Measurements from ENCODE around the gene SLX4. TPM values are rescaled to one million over a fixed set of nuclear protein-coding genes. Genes with fewer than 3 reads are reported as not detected.

The SLX4 gene
- total RNA-seq, 1 experiment from 2014 or later: 7.0 TPM

DNA sequence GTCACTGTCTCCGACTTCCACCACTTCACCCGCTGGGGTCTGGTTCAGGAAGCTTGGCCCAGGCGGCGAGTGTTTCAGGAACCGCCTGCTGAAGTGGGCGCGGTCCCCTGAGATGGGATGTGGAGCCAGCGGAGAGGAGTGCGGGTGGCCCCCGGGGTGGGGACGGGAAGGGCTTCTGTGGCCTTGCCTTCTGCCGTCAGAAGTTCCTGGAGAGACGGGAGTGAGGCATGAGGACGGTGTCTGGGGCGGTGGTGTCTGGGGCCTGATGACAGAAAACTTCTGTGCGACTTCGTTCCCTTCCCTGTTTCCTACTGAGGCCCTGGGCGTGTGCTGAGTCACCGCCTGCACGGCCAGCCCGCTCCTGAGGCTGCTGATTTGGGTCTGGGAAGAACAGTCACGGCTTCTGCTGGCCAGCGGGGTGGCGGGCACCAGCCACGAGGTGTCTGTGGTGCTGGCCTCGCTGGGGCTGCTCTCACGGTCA is 21.9 kb downstream of the SLX4 start:
- no peaks in the 10 kb centered on the region for H3K27me3 ChIP-seq (ENCODE audit: insufficient read depth, low read length)
- no peak for DNase-seq (ENCODE audit: low read depth, low spot score)
- no peak for ATAC-seq
- no peaks in the 10 kb centered on the region for H3K9me2 ChIP-seq (ENCODE audit: insufficient read depth)
- intact Hi-C loops (cut with micrococcal nuclease): no loop called here
- H3K9ac ChIP-seq (ENCODE audit: low read length): no peak overlapping the region
- H3K36me3 ChIP-seq (ENCODE audit: control insufficient read depth in 1 of 2, insufficient read depth in 2 of 2, low read length in 2 of 2): no peaks in the 10 kb centered on the region; a peak in 1 of 4 replicates
- H3K9me3 ChIP-seq (ENCODE audit: control insufficient read depth in 1 of 2, insufficient read depth in 1 of 2, low read depth in 1 of 2, low read length in 2 of 2): no peaks in the 10 kb centered on the region
- no peaks in the 10 kb centered on the region for H4K20me1 ChIP-seq (ENCODE audit: insufficient read depth)
- BruUV-seq (replicated peaks): no TSS peak
- ChIA-PET RAD21 (ENCODE audit: low non-redundant PET in 1 of 2, low total read pairs in 2 of 2, uncharacterized antibody in 2 of 2, unreplicated experiment in 2 of 2) (no interaction called here), CTCF (no interaction called here), POLR2A (no interaction called here)
- H3K79me2 ChIP-seq (ENCODE audit: insufficient read depth, low read length): no peaks in the 10 kb centered on the region
- peaks cover 0 to 4% of the 10 kb centered on the region in 2 experiments; a peak in 1 of 4 replicates for H3K4me1 ChIP-seq (ENCODE audit: control insufficient read depth in 1 of 2, insufficient read depth in 2 of 2, low read length in 2 of 2)
- no peak overlapping the region for H2AFZ ChIP-seq (ENCODE audit: low read depth, low read length, poor library complexity, severe bottlenecking)
- no peak overlapping the region for H3K27ac ChIP-seq (ENCODE audit: low read depth, low read length)
- no peak overlapping the region for H3K4me3 ChIP-seq (replicated peaks in 1 of 2; ENCODE audit: low read depth in 1 of 2, low read length in 2 of 2)
- TF ChIP-seq, protein P1, sequence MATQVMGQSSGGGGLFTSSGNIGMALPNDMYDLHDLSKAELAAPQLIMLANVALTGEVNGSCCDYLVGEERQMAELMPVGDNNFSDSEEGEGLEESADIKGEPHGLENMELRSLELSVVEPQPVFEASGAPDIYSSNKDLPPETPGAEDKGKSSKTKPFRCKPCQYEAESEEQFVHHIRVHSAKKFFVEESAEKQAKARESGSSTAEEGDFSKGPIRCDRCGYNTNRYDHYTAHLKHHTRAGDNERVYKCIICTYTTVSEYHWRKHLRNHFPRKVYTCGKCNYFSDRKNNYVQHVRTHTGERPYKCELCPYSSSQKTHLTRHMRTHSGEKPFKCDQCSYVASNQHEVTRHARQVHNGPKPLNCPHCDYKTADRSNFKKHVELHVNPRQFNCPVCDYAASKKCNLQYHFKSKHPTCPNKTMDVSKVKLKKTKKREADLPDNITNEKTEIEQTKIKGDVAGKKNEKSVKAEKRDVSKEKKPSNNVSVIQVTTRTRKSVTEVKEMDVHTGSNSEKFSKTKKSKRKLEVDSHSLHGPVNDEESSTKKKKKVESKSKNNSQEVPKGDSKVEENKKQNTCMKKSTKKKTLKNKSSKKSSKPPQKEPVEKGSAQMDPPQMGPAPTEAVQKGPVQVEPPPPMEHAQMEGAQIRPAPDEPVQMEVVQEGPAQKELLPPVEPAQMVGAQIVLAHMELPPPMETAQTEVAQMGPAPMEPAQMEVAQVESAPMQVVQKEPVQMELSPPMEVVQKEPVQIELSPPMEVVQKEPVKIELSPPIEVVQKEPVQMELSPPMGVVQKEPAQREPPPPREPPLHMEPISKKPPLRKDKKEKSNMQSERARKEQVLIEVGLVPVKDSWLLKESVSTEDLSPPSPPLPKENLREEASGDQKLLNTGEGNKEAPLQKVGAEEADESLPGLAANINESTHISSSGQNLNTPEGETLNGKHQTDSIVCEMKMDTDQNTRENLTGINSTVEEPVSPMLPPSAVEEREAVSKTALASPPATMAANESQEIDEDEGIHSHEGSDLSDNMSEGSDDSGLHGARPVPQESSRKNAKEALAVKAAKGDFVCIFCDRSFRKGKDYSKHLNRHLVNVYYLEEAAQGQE (IDR thresholded peaks at IDR 0.05; ENCODE audit: low read depth): no peak
- TF ChIP-seq POLR2AphosphoS5 (IDR thresholded peaks at IDR 0.05; ENCODE audit: low read depth, low read length): no peak
- TF ChIP-seq, protein P2, sequence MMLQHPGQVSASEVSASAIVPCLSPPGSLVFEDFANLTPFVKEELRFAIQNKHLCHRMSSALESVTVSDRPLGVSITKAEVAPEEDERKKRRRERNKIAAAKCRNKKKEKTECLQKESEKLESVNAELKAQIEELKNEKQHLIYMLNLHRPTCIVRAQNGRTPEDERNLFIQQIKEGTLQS (IDR thresholded peaks at IDR 0.05): no peak
- no peak for TF ChIP-seq SRF (IDR thresholded peaks at IDR 0.05; ENCODE audit: low read depth)
- TF ChIP-seq SIN3A (IDR thresholded peaks at IDR 0.05; ENCODE audit: low read depth): no peak
- TF ChIP-seq, protein P3, sequence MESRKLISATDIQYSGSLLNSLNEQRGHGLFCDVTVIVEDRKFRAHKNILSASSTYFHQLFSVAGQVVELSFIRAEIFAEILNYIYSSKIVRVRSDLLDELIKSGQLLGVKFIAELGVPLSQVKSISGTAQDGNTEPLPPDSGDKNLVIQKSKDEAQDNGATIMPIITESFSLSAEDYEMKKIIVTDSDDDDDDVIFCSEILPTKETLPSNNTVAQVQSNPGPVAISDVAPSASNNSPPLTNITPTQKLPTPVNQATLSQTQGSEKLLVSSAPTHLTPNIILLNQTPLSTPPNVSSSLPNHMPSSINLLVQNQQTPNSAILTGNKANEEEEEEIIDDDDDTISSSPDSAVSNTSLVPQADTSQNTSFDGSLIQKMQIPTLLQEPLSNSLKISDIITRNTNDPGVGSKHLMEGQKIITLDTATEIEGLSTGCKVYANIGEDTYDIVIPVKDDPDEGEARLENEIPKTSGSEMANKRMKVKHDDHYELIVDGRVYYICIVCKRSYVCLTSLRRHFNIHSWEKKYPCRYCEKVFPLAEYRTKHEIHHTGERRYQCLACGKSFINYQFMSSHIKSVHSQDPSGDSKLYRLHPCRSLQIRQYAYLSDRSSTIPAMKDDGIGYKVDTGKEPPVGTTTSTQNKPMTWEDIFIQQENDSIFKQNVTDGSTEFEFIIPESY (IDR thresholded peaks at IDR 0.05; ENCODE audit: extremely low read depth, insufficient replicate concordance, low read length): no peak
- TF ChIP-seq YY1 (IDR thresholded peaks at IDR 0.05; ENCODE audit: extremely low read depth, insufficient replicate concordance, low read depth, low read length): no peak
- no peak for TF ChIP-seq ELF1 (IDR thresholded peaks at IDR 0.05; ENCODE audit: borderline replicate concordance, low read depth)
- no peak for TF ChIP-seq JUND (IDR thresholded peaks at IDR 0.05)
- TF ChIP-seq EGR1 (IDR thresholded peaks at IDR 0.05; ENCODE audit: low read depth): no peak
- TF ChIP-seq ZFX (IDR thresholded peaks at IDR 0.05): no peak
- TF ChIP-seq, protein P4, sequence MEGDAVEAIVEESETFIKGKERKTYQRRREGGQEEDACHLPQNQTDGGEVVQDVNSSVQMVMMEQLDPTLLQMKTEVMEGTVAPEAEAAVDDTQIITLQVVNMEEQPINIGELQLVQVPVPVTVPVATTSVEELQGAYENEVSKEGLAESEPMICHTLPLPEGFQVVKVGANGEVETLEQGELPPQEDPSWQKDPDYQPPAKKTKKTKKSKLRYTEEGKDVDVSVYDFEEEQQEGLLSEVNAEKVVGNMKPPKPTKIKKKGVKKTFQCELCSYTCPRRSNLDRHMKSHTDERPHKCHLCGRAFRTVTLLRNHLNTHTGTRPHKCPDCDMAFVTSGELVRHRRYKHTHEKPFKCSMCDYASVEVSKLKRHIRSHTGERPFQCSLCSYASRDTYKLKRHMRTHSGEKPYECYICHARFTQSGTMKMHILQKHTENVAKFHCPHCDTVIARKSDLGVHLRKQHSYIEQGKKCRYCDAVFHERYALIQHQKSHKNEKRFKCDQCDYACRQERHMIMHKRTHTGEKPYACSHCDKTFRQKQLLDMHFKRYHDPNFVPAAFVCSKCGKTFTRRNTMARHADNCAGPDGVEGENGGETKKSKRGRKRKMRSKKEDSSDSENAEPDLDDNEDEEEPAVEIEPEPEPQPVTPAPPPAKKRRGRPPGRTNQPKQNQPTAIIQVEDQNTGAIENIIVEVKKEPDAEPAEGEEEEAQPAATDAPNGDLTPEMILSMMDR (IDR thresholded peaks at IDR 0.05 in 2 of 3, conservative IDR thresholded peaks at IDR 0.05 in 1 of 3; ENCODE audit: borderline replicate concordance in 1 of 3, insufficient read depth in 1 of 3, low read depth in 2 of 3, low read length in 2 of 3): no peak
- no peak for TF ChIP-seq SP1 (IDR thresholded peaks at IDR 0.05; ENCODE audit: low read depth)
- no peak overlapping the region for H3K4me2 ChIP-seq (ENCODE audit: low read length)
